ENCODE measurements around the gene SERPINE1. TPM values are rescaled to one million over a fixed set of nuclear protein-coding genes. Genes with fewer than 3 reads are reported as not detected.

The SERPINE1 gene
- total and polyA plus RNA-seq, 9 donors: 4.0 to 81.6 (median 19.9) TPM

GRCh38 chr7:101124376-101125056 lies 2.4 kb upstream of the SERPINE1 start:
- no peak overlapping the region for H3K4me3 ChIP-seq
- H3K27me3 ChIP-seq: no peaks in the 10 kb centered on the region
- WGBS, 3 donors: 9 to 22% (median 13%) methylated on average over 7 of the region's 7 CpGs
- peaks cover 34% of the 10 kb centered on the region for H3K4me1 ChIP-seq (ENCODE audit: insufficient read depth)
- TF ChIP-seq POLR2A (IDR thresholded peaks at IDR 0.05) (no peak), CTCF (IDR thresholded peaks at IDR 0.05) (no peak), EP300 (IDR thresholded peaks at IDR 0.05) (no peak)
- peak overlapping the region; percentile 36 to 55 for H3K27ac ChIP-seq
- H3K9me3 ChIP-seq: no peaks in the 10 kb centered on the region
- intact Hi-C loops (cut with DNase I): loop anchor here in 1 of 4 donors (5.0 kb wide), 1 partner anchor 37 kb away; the partner anchor contains the start of gene TRIM56
- DNase-seq: no peak
- no peaks in the 10 kb centered on the region for H3K36me3 ChIP-seq

GRCh38 chr7:101125989-101126650 lies 784 bp upstream of the SERPINE1 start:
- Histone ChIP-seq H3K9me3 (no peaks in the 10 kb centered on the region), H3K36me3 (no peaks in the 10 kb centered on the region), H3K27ac (peak overlapping the region; percentile 59 to 81), H3K4me3 (no peak overlapping the region), H3K27me3 (no peaks in the 10 kb centered on the region), H3K4me1 (ENCODE audit: insufficient read depth) (peaks cover 34% of the 10 kb centered on the region)
- TF ChIP-seq EP300 (IDR thresholded peaks at IDR 0.05) (no peak), CTCF (IDR thresholded peaks at IDR 0.05) (peak in 1 of 3 donors; percentile 20)
- intact Hi-C loops (cut with DNase I): loop anchor here in 1 of 4 donors (5.0 kb wide), 1 partner anchor 39 kb away; the partner anchor contains the start of gene TRIM56
- DNase-seq: peak; percentile 89 to 96 (median 94)
- 19 to 21% (median 19%) methylated on average over 15 of the region's 15 CpGs for WGBS, 3 donors

GRCh38 chr7:101127460-101128039 lies 646 bp downstream of the SERPINE1 start:
- Histone ChIP-seq H3K27me3 (no peaks in the 10 kb centered on the region), H3K4me3 (peak overlapping the region; percentile 22), H3K4me1 (ENCODE audit: insufficient read depth) (peaks cover 29% of the 10 kb centered on the region), H3K9me3 (no peaks in the 10 kb centered on the region), H3K27ac (no peak overlapping the region), H3K36me3 (no peaks in the 10 kb centered on the region)
- intact Hi-C loops (cut with DNase I): loop anchor here in 1 of 4 donors (5.0 kb wide), 1 partner anchor 40 kb away; the partner anchor contains the start of gene TRIM56
- TF ChIP-seq CTCF (IDR thresholded peaks at IDR 0.05) (no peak), POLR2A (IDR thresholded peaks at IDR 0.05) (no peak), EP300 (IDR thresholded peaks at IDR 0.05) (no peak)
- no peak for DNase-seq
- 60 to 70% (median 69%) methylated on average over 3 of the region's 3 CpGs for WGBS, 3 donors

GRCh38 chr7:101128040-101128834 lies 1.3 kb downstream of the SERPINE1 start:
- DNase-seq: peak in 1 of 5 donors; percentile 49
- Histone ChIP-seq H3K4me3 (no peak overlapping the region), H3K36me3 (no peaks in the 10 kb centered on the region), H3K4me1 (ENCODE audit: insufficient read depth) (peaks cover 25% of the 10 kb centered on the region), H3K27ac (no peak overlapping the region), H3K9me3 (no peaks in the 10 kb centered on the region), H3K27me3 (no peaks in the 10 kb centered on the region)
- 71 to 80% (median 74%) methylated on average over 14 of the region's 14 CpGs for WGBS, 3 donors
- TF ChIP-seq CTCF (IDR thresholded peaks at IDR 0.05): no peak
- TF ChIP-seq EP300 (IDR thresholded peaks at IDR 0.05): no peak
- TF ChIP-seq POLR2A (IDR thresholded peaks at IDR 0.05): no peak
- intact Hi-C loops (cut with DNase I): loop anchor here in 1 of 4 donors (5.0 kb wide), 1 partner anchor 41 kb away; the partner anchor contains the start of gene TRIM56
